NOMO-1 treated with dmso at 0.1 percent for 144 hours (cell line): ENCODE measurements around the gene RGS2.

Source experiments
- DNase-seq: peaks from one replicate; lab custom pipeline; 2025; ENCODE audit not compliant: unreplicated experiment; lab: John Stamatoyannopoulos, UW

Gene RGS2, protein sequence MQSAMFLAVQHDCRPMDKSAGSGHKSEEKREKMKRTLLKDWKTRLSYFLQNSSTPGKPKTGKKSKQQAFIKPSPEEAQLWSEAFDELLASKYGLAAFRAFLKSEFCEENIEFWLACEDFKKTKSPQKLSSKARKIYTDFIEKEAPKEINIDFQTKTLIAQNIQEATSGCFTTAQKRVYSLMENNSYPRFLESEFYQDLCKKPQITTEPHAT

DNA sequence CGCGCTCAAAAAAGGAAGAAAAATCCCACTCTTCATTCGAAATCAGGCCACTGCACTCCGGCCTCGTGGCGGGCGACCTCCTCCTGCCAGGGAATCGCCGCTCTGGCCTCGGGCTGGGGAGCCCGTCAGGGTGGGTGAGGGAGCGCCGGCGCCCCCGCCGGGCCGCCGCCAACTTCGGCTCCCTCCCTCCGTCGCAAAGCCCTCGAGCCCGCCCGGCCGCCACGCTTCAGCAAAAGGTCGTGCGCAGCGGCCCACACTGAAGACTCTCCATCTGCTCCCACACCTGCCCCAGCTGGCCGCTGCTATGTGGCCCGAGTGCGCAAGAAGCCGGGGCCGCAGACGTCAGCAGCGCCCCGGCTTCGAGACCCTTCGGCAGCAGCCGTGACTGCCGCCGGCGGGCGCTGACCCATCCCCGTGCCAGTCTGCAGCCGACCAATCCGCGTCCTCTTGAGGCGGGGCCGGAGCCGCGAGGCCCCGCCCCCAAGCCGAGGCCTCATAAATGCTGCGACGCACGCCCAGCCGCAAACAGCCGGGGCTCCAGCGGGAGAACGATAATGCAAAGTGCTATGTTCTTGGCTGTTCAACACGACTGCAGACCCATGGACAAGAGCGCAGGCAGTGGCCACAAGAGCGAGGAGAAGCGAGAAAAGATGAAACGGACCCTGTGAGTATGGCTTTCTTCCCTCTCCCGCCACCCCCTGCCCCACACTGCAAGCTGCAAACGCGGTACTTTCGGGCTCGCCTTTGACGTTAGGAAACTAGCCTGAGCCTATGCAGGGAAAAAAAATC, at the start of gene RGS2:
Gene RGS2, plus strand, starts transcription at position 522 of the 789 bp plus-strand sequence. Its CDS starts 33 bp downstream, at position 555.
- peak; percentile 80 for DNase-seq

DNA sequence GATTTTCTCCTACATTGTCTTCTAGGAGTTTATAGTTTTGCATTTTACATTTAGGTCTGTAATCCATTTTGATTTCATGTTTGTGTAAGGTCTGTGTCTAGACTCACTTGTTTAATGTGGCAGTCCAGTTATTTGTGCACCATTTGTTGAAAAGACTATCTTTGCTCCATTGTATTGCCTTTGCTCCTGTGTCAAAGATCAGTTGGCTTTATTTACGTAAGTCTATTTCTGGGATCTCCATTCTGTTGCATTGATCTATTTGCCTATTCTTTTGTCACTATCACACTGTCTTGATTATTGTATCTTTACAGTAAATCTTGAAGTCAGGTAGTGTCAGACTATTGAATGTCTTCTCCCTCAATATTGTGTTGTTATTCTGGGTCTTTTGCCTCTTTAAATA, 49.7 kb upstream of the RGS2 start:
- no peak for DNase-seq

DNA sequence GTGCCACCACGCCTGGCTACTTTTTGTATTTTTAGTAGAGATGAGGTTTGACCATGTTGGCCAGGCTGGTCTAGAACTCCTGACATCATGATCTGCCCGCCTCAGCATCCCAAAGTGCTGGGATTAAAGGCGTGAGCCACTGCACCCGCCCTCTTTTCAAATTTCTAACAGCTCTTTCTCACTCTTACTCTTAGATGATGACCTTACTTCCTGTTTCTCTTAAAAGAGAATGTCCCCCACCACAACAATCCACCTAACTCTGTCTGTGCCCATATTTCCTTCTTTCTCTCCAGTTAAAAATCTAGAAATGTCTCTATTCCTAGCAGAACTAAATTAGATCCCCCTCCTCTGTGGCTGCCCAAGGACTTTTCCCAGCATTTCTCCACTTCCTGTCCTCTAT, 46.6 kb upstream of the RGS2 start:
- no peak for DNase-seq

DNA sequence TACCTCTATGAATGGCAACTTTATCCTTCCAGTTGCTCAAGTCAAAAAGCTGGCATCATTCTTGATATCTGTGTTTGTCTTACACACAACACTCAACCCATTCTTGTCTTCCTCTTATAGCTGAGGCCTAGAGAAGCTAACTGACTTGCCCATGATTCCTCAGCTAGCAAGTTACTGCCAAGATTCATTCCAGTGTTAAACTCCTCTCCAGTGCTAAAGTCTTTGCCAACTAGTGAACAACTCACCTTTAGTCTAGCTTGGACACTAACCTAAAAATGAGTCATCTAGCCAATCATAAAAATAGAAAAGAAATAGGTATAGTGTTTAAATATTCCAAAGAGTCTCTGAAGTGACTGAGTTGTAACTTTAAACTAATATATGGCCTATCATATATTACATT, 45.6 kb upstream of the RGS2 start:
- DNase-seq = no peak

DNA sequence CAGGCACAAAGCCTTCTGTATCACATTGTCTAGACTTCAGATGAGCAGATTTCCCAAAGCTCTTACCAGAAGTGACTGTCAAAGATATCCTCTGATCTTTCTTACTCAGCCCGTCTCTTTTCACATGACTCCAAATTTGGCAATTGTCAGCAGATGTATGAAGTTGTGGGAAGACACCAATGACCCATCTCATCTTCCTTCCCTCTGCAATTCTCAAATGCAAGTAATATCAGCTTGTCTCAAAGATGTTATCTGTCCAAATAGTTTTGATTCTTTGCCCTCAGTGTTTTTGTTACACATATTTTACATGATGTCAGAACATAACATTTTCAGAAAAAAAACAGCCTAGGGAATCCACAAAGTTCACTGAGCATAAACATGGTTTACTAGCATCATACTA, 45.1 kb upstream of the RGS2 start:
- no peak for DNase-seq

DNA sequence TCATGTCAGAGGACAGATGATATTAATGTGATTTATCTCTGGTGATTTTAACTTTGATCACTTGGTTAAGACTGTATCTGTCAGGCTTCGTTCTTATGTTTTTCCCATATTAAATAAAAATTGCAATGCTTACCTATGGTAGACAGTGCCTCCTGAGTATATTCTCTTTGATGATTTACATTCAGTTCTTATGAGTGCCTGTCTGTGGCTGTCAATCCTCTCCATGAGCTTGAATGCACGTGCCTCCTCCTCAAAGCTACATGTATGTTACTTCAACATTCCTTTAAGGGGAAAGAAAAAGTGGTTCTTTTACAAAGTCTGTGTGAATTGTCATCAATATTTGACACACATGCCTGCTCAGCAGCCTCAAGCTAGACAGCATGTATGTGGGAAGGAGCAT, 44.2 kb upstream of the RGS2 start:
- no peak for DNase-seq

DNA sequence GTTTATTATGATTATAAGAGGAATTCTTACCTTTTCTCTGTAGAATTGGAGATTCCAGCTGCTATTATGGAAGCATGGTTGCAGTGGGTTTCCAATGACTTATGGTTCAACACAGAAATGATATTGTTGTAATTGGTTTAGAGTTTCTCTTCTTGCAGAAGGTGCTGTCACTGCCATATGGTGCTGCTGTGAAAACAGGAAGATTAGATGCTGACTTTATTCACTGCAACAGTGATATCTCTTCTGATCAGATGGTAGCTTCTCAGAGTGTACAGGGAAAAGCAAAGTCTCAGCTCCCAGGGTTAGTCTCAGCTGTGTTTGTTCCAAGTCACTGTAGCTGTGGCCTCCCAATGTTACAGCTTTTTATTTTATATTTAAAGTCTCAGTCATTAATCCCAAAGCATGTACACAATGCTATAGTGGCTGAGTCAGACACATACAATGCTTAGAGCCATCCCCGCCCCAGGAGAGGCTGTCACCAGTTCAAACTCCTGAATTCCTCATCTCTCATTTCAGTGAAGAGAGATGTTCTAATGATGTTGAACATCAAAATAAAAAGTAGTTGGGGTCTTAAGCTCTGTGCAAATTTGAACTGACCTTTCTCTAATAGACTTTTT, 42.7 kb upstream of the RGS2 start:
- no peak for DNase-seq

DNA sequence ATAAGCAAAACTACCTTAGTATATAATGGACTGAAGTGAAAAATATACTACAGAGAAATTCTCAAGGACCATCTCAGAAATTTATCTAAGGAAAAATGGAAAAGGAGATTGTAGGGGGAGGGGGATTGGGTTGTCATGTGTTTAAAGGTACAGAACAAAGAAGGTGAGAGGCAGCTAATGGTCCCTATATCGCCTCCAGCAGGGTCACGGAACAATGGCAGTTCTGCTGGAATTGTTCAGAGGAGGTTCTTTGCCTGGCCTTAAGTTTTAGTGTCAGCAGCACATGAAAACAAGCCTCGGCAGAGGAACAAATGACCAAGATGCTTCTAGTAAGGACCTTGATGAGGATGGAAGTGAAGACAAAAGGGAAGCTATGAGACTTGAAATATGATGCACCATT, 42.0 kb upstream of the RGS2 start:
- DNase-seq = no peak

DNA sequence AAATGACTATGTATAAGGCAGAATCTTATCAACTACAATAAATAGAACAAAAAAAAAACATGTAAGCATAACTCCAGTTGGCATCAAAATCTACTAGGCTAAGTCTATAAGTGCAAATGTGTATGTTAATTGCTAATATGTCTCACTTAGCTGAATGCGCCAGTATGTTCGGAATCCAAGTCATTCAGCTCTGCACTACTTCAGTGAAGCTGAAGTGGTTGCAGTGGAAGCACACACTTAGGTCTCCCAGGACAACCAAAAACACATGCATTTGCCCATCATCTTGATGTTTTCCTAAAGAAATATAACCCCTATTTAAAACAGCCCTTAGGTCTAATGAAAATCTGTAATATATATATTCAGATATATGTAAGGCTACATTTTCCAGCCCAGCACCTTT, 41.0 kb upstream of the RGS2 start:
- DNase-seq = no peak

DNA sequence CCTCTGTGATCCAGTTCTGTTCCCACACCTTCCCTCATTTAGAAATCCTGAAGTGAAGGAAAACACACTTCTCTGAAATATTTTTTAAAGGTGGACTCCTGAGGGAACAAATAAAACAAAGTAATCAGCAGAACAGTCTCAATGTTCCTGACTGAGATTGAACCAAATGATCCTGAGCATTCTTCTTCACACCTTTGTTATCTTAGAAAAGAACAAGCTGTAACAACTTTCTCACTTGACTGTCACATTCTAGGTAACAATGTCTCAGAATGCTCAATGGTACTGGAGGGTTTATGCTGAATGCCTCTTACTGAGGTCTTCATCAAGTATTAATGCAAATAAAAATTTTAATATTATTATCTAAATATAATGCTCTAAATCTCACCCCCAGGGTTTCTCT, 40.4 kb upstream of the RGS2 start:
- DNase-seq = no peak

DNA sequence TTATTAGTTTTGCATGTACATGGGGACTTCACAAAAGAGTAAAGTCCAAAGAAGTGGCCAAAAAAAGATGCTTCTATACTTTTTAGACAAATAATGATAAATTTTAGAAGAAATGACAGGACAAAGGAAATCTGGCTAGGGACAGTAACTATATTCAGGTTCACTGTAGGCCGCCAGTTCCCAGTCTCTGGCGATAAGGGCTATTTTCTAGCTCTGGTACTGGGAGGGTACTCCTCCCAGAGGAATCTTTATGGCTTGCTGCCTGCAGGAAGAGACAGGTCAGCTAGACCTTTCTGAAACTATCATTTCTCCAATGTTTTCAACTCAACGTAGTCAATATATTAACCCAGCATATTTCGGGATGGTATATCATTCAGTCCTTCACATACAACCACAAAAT, 37.5 kb upstream of the RGS2 start:
- DNase-seq = no peak

DNA sequence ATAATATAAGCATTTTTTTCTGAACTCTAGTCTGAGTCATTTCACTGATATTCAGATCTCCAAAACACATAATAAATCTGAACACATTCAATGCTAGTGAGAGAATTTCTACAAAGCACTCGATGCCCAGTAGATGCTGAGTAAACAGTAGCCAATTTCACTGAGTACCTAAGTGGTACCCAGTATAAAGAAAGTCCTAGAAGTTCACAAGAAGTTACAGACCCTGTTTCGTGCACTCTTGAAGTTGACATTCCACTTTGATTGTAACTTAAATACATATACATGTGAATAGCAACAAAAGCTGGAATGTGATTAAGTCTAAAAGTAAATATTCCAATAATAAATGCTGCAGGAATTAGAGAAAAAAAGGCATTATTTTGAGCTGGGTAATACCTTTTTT, 33.2 kb upstream of the RGS2 start:
- DNase-seq = no peak

DNA sequence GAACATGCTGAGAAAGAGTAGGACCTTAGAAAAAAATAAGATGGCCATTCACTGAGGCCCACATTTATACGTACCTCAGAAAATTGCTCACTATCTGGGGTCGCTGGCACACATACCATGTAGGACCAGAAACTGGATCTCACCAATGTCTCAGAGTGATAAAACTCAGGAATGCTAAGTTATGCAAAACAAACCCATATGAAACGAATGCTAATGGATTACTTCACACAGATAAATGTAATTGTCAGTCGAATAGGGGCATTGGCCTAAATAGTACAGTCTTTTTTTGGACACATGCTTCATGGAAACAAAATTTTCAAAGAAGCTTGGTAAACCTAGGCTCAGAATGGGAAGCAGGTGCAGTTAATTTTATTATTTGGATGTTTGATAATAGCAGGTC, 32.6 kb upstream of the RGS2 start:
- DNase-seq = no peak

DNA sequence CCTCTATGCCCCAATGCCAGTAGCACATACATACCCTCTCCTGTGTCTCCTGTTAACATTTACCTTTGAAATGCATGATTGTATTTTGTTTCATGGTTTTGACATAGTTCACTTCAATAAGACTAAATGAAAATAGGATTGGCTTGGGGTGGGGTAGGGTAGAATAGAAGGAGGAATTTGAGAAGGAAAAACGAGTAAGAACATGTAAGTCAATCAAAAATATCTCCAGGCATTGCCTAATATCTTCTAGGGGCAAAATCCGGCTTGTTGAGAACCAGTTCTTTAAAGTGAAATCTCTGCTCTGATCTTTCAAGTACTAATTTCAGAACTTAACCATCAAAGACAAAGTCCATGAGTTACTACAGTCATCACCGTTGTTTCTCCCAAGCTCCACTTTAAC, 31.8 kb upstream of the RGS2 start:
- DNase-seq = no peak

DNA sequence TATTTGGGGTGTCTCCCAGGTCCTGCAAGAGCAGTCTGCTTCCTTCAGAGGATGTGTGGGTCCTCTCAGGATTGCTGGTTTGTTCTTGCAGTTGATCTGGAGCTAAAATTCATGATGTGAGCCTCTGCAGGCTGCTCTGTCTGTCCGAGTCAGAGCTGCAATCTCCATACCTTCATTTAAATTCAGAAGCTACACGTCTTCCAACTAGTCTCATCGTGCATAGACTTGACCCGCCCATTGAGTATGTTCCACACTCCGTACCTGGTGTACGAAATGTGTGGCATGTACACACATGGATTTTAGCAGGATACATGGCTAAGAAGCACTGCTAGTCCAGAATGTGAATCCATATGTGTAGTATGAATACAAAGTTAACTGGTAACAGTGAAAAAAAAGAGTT, 25.0 kb upstream of the RGS2 start:
- DNase-seq = no peak

DNA sequence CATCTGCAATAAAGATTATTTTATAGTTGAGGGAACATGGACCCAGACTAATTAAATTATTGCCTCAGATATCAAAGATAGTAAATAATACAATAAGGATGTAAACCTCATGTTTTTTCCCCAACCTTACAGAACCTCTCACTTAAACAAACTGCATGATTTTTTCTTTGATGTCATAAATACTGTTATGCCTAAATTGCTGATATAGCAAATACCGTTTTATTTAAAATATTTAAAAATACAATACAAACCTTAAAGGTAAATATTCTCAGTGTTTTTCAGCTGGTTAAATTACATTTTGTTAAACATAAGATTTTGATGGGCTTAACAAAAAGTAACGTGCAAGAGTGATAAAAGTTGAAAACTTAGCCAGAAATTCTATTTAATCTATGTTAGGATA, 24.4 kb upstream of the RGS2 start:
- DNase-seq = no peak

DNA sequence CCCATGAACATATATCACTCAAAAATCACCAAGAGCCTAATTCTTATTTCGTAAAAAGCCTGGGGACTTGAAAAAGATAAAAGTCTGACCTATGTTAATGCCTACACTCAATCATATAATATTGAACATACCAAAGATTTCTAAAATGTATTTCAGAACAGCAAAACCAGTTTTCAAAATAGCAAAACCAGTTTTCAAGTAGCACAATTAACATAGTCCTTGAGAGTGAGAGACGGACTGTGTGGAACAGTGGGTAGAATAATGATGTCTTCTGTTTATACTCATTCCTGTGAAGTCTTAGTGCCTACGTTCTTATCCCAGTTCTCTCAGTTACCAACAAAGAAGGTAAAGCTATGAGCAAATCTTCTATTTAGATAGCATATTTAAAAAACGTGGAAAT, 22.3 kb upstream of the RGS2 start:
- no peak for DNase-seq

DNA sequence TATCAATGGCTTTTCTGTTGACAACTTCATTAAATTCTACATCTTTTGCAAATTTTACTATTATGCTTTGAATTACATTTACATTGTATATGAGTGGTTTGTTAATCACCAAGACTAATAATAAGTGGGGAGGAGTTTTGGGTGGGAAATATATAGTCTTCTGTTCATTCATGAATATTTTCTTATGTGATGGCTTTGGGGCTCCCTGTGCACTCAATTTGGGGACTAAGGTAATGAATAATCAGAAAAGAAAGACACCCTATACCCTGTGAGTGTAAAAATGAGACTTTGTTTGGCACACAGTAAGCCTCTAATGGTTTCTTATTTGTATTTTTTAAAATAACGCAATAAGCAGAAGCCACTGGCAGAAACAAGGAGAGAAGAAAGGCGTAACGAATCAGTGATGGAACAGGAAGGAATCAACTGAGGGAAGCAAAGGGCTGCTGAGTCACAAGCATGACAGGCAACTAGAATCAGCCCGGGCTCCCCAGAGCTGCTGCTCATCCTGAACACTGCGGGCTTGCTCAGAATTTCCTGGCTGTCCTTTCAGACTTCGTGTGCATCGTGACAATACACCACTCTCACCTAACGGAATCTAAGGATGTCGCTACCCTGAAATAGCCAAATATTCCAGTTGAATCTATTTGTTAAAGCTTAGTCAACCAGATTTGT, 20.8 kb upstream of the RGS2 start:
- no peak for DNase-seq

DNA sequence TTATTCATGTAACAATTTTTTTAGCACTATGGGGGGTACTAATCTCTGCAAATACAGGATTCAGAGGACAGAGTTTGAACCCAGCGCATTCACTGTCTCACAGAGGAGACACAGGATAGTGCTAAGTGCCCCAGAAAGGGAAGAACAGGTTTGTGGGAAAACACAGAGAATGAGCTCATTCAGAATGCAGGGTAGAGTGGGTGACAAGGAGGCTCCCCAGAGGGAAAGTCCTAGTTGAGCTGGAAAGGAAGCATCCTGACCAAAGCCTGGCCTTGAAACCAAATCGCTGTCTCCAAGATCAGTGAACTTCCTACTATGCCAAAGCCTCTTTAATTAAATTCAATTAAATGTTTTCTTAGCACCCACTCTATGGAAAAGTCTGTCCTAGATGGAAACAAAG, 19.0 kb upstream of the RGS2 start:
- no peak for DNase-seq

DNA sequence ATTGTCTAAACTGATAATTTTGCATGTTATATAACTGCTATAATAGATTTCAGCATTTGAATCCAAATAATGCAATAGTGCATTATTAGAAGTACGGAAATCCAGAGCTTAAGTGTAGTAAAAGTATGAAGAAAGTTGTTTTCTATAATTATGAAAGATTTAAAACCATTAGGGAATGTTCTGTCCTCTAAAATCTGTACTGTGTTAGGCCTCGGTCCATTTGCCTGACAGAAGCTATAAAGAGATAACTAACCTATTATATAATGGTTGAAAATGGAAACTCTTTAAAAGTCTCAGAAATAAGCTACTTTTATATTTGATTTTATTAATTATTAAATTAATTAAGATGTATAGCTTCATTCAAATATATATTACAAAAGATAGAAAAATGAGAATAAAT, 16.2 kb upstream of the RGS2 start:
- DNase-seq = no peak

DNA sequence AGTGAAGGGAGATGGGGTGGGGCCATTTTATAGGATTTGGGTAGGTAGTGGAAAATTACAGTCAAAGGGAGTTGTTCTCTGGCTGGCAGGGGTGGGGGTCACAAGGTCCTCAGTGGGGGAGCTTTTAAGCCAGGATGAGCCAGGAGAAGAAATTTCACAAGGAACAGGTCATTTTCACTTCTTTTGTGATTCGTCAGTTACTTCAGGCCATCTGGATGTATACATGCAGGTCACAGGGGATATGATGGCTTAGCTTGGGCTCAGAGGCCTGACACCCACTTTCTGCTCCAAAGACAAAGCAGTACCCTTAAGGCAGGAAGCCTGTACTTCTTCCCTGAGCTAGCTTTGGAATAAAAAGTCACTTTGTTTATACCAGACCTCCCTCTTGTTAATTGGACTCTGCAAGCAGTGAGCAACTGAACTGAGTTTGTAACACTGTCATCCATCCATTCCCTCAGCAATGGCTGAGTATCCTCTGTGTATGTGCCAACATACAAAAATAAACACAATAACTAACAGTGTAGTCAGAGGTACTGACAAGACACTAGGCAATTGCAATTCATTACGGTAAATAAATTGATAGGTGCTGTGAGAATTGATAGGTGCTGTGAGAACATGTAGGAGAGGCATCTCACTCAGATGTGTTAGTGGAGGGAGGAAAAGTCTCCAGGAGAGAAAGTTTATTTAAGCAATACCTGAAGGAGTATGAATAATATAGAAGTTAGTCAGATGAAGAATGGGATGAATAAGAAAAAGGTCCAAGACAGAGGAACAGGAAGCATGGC, 14.7 kb upstream of the RGS2 start:
- DNase-seq = no peak

DNA sequence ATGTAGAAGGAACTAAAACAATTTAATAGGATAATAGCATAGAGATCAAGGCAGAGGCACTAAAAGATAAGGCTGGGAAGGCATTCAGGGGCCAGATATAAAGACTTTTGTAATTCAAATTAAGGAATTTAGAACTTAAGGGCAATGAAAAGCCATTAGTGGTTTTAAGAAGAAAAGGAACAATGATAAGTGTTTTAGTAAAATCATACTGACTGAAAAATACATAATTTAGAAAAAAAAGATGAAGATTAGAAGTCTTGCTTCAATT, 14.1 kb upstream of the RGS2 start:
- no peak for DNase-seq
